ENCODE measurements around the gene ZNF865. TPM values are rescaled to one million over a fixed set of nuclear protein-coding genes. Genes with fewer than 3 reads are reported as not detected.
A peak's percentile ranks its signal among the peaks of the same experiment; 100 is the strongest.

The ZNF865 gene
- total and polyA plus RNA-seq, 10 of the 15 experiments (the other 5 are each of a cell fraction or from before 2014, with no cell fraction given): 0.02 to 18.3 (median 0.90) TPM

- TF ChIP-seq GABPA (IDR thresholded peaks at IDR 0.05; ENCODE audit: low read depth): peak; percentile 94
- no peak for TF ChIP-seq MYB (IDR thresholded peaks at IDR 0.05; ENCODE audit: borderline replicate concordance, low read depth, low read length)
- TF ChIP-seq E2F8 (IDR thresholded peaks at IDR 0.05; ENCODE audit: low read depth, partially characterized antibody): peak; percentile 22
- TF ChIP-seq IKZF2 (IDR thresholded peaks at IDR 0.05): peak; percentile 99
- no peak for TF ChIP-seq POU2F2 (IDR thresholded peaks at IDR 0.05; ENCODE audit: borderline replicate concordance, low read depth, low read length)
- TF ChIP-seq BCL11A (IDR thresholded peaks at IDR 0.05; ENCODE audit: low read depth, low read length): no peak
- TF ChIP-seq IRF4 (IDR thresholded peaks at IDR 0.05; ENCODE audit: low read depth, low read length): 0 out of 2 replicates have a peak, but pooled peaks have one; percentile 43
- TF ChIP-seq SREBF2 (IDR thresholded peaks at IDR 0.05; ENCODE audit: low read length): no peak
- 0 out of 2 replicates have a peak, but pooled peaks have one; percentile 22 for TF ChIP-seq ELK1 (IDR thresholded peaks at IDR 0.05; ENCODE audit: low read depth, low read length)
- no peak for TF ChIP-seq MEF2A (IDR thresholded peaks at IDR 0.05; ENCODE audit: insufficient read depth, low read depth, low read length)
- TF ChIP-seq MTA2 (IDR thresholded peaks at IDR 0.05; ENCODE audit: low read depth): peak; percentile 43
- peak in 1 of 2 experiments; percentile 55; a peak in 1 of 3 replicates for TF ChIP-seq EGR1 (IDR thresholded peaks at IDR 0.05; ENCODE audit: borderline replicate concordance in 1 of 2, low read depth in 2 of 2, low read length in 2 of 2)
- no peak for TF ChIP-seq SMC3 (IDR thresholded peaks at IDR 0.05; ENCODE audit: borderline replicate concordance, low read length)
- TF ChIP-seq SREBF1 (IDR thresholded peaks at IDR 0.05; ENCODE audit: low read length): no peak
- TF ChIP-seq ZNF207 (IDR thresholded peaks at IDR 0.05; ENCODE audit: borderline replicate concordance): no peak
- TF ChIP-seq MAX (IDR thresholded peaks at IDR 0.05; ENCODE audit: low read depth, low read length): no peak
- TF ChIP-seq USF2 (IDR thresholded peaks at IDR 0.05; ENCODE audit: borderline replicate concordance, low read depth, low read length): no peak
- 0 out of 4 replicates have a peak, but pooled peaks of 1 of the 2 experiments have one; percentile 14 for TF ChIP-seq SRF (IDR thresholded peaks at IDR 0.05; ENCODE audit: low read depth in 2 of 2, low read length in 2 of 2)
- peak; percentile 100 for TF ChIP-seq EED (IDR thresholded peaks at IDR 0.05; ENCODE audit: low read depth)
- 0 out of 2 replicates have a peak, but pooled peaks have one; percentile 90 for TF ChIP-seq RELB (IDR thresholded peaks at IDR 0.05; ENCODE audit: low read depth)
- TF ChIP-seq CHD2 (IDR thresholded peaks at IDR 0.05; ENCODE audit: borderline replicate concordance, low read depth, low read length): peak; percentile 76; the same call in 1 of the 2 replicates
- TF ChIP-seq ZNF217 (IDR thresholded peaks at IDR 0.05): no peak
- peak; percentile 33; the same call in 1 of the 2 replicates for TF ChIP-seq ATF7 (IDR thresholded peaks at IDR 0.05; ENCODE audit: low read depth)
- no peak for TF ChIP-seq CBX3 (IDR thresholded peaks at IDR 0.05; ENCODE audit: borderline replicate concordance, low read depth)
- TF ChIP-seq CHD4 (IDR thresholded peaks at IDR 0.05): no peak
- peak; percentile 93 for TF ChIP-seq YY1 (IDR thresholded peaks at IDR 0.05; ENCODE audit: low read depth, low read length)
- TF ChIP-seq NR2F1 (conservative IDR thresholded peaks at IDR 0.05): no peak
Observed at GRCh38 chr19:55599468-55599841, 6.0 kb upstream of the ZNF865 start, which contains the start of gene FIZ1 (continued).
